Spleen (tissue), 7 donors: ENCODE data around the gene IL19.

ENCODE experiments used
- CTCF ChIP-seq, 11 experiments: fragments of 200-600 bp in 7 of 11; fragments of 450-650 bp in 4 of 11; sonication (generic) in 4 of 11; IDR thresholded peaks in 8 of 11; conservative IDR thresholded peaks in 3 of 11; 1 replicate in 7 of 11; 2 replicates in 4 of 11; pipeline versions ENCODE4 v1.4.0 to v1.8.0; 2016 to 2021; ENCODE audit warnings: antibody characterized with exemption in 11 of 11, inconsistent platforms in 4 of 11, mild to moderate bottlenecking in 1 of 11
- POLR2AphosphoS5 ChIP-seq, 3 donors: sonication (generic); formaldehyde crosslinking; IDR thresholded peaks; one replicate each; pipeline ENCODE4 v1.5.1; 2017; ENCODE audit warnings: antibody characterized with exemption in 3 of 3
- donor health status: DM: no; HTN: no; CAD: no; lungs with moderate emphysema.
- donor health status: DM: no; HTN: no; CAD: no.
- donor health status: DM: no; HTN: no; CAD: no.

- TF ChIP-seq CTCF (IDR thresholded peaks at IDR 0.05 in 8 of 11, conservative IDR thresholded peaks at IDR 0.05 in 3 of 11) (no peak), POLR2AphosphoS5 (IDR thresholded peaks at IDR 0.05) (no peak)
Measured at GRCh38 chr1:206754011-206754410, 16.6 kb upstream of the IL19 start.
